GM19035 (cell line): ENCODE results near the gene PTPRB.

Source experiments
- ATAC-seq: cut with Tn5 transposase; IDR thresholded peaks from one replicate; pipeline ENCODE4 v1.9.1; 2021; ENCODE audit not compliant: unreplicated experiment

Gene PTPRB

DNA sequence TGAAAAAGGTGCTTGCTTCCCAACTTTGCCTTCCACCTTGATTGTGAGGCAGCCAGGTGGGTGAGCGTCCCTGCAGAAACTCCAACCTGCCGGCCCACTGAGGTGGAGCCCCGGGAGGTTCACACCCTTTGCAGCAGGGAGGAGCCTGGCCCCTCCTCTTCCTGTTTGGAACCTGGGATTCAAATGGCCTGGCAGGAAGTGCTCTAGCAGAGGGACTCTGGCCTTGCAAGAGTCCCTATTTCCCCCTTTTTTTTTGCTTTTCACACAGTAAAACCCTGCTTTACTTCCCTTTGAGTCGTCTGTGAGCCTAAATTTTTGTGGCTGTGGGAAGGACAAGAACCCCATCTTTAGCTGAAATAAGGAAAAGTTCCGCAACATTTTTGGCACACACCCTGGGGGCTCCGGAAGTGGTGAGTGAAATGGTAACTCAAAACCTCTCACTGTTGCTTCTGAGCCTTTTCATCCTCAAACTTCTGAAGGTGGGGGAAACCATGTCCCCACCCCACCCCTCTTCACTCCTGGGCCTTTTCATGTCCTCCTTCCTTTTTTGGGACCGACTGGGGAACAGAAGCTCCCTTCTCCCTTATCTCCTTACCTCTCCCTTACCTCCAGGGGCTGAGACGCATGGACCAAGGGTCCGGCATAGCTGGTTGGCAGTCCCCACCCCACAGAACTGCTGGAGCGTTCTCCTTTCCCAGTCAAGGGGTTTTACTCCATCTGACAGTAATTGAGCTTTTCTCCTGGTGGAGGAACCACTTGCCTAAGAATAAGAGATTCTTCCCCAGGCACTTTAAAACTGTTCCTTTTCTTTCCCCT is 169.1 kb downstream of the PTPRB start:
- ATAC-seq = no peak

GRCh38 chr12:70467476-70467875 is 169.8 kb downstream of the PTPRB start:
- ATAC-seq = no peak

DNA sequence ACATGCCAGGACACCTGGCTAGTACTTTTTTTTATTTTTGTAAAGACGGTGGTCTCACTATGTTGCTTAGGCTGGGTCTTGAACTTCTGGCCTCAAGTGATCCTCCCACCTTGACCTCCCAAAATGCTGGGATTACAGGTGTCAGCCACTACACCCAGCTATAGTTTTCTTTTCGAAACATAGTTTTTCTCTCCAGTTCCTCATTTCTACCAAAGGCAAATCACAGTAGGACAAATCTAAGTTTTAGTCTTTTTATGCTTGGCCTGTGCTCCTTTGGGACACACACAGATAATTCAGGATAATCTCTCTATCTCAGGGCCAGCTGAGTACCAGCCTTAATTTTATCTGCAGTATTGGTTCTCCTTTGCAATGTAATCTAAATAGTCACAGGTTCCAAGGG is 170.5 kb downstream of the PTPRB start:
- no peak for ATAC-seq
